PC-9 (cell line): ENCODE data around the gene EPHA1.

Source experiments
- EZH2 ChIP-seq: fragments of 200-600 bp; sonication (generic); IDR thresholded peaks from 2 replicates; pipeline ENCODE4 v1.8.0; 2017; ENCODE audit warnings: antibody characterized with exemption, low read depth
- TF ChIP-seq, protein P1 (sequence below): fragments of 200-600 bp; sonication (generic); conservative IDR thresholded peaks from 2 replicates; pipeline ENCODE4 v1.6.1; 2017; ENCODE audit warnings: mixed run types, antibody characterized with exemption, mild to moderate bottlenecking, moderate library complexity

DNA sequence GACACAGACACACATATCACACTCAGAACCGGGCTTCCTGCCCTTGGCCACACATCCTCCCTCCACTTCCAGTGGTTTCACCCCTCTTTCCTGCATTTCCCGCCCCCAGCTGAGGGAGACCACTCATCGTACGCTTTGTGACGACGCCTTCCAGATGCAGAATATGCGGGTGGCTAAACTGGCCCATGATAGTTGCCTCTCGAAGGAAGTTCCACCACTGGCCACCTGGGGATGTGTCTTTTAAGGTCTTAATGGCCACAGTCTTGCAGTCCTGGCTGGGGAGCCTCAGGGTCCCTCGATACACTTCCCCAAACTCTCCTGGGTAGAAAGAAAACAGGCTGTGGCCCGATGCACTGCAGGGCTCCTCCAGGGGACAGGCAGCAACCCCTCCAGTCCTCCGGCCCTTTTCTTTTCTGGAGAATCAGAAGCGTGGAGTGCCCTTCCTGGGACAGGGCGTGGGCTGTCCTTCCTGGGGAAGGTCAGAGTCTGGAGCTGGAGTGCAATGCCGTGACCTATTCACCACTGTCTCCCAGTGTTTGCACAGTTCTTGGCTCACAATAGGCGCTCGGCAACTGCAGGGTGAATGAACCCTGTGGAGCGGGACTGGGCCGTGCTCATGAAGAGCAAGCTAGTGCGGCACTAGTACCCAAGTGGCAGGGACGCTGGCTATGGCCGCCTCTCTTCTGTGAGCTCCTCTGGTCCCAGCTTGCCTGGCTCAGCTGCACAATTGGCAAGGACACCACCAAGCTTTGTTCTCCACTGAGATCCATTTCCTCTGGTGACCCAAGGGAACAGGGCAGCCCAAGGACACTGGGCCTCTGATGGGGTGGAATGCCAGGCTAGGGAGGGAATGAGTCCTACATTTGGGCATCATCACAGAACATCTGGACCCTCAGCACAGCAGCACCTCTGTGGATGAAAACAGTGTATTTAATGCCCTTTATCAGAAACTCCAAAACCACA, 13.2 kb downstream of the EPHA1 start:
- TF ChIP-seq EZH2, result no peak
- TF ChIP-seq, protein P1, sequence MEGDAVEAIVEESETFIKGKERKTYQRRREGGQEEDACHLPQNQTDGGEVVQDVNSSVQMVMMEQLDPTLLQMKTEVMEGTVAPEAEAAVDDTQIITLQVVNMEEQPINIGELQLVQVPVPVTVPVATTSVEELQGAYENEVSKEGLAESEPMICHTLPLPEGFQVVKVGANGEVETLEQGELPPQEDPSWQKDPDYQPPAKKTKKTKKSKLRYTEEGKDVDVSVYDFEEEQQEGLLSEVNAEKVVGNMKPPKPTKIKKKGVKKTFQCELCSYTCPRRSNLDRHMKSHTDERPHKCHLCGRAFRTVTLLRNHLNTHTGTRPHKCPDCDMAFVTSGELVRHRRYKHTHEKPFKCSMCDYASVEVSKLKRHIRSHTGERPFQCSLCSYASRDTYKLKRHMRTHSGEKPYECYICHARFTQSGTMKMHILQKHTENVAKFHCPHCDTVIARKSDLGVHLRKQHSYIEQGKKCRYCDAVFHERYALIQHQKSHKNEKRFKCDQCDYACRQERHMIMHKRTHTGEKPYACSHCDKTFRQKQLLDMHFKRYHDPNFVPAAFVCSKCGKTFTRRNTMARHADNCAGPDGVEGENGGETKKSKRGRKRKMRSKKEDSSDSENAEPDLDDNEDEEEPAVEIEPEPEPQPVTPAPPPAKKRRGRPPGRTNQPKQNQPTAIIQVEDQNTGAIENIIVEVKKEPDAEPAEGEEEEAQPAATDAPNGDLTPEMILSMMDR, result 0 out of 2 replicates have a peak, but pooled peaks have one; percentile 17
